Measurements from ENCODE around the gene LARP4. TPM values are rescaled to one million over a fixed set of nuclear protein-coding genes. Genes with fewer than 3 reads are reported as not detected.

LARP4 gene
- total RNA-seq, 1 donor from 2014 or later = 40.8 TPM

DNA sequence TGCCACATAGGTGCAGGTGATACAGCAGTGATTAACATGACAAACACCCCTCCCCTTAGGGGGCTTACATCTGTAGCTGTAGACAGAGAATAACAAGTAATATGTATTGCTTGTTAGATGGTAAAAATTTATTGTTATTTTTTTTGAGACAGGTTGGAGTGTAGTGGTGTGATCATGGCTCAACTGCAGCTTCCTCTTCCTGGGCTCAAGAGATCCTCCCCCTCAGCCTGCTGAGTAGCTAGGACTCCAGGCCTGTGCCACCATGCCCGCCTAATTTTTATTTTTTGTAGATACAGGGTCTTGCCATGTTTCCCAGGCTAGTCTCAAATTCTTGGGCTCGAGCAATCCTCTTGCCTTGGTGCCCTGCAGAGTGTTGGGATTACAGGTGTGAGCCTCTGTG, 123.9 kb downstream of the LARP4 start:
- no peak for DNase-seq (ENCODE audit: low read depth in 2 of 2)

DNA sequence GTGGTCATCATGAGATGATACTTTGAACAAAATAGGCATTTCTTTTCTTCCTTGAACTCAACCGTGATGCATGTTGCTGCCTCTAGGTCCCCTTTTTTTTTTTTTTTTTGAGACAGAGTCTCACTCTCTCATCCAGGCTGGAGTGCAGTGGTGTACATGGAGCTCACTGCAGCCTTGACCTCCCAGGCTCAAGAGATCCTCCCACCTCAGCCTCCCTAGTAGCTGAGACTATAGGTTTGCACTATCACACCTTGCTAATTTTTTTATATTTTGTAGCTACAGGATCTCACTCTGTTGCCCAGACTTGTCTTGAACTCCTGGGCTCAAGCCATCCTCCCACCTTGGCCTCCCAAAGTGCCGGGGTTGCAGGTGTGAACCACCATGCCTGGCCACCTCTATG, 124.7 kb downstream of the LARP4 start:
- no peak for DNase-seq (ENCODE audit: low read depth in 2 of 2)

GRCh38 chr12:50527359-50527726, 126.7 kb downstream of the LARP4 start:
- DNase-seq (ENCODE audit: low read depth in 2 of 2) = no peak

- DNase-seq (ENCODE audit: low read depth in 2 of 2) = no peak
Measured at GRCh38 chr12:50528800-50529199, 128.1 kb downstream of the LARP4 start.

GRCh38 chr12:50529345-50529744, 128.7 kb downstream of the LARP4 start:
- no peak for DNase-seq (ENCODE audit: low read depth in 2 of 2)

Other genes starting within 250 kb of the LARP4 start
- gene CERS5, start 233.5 kb upstream of the LARP4 start, total RNA-seq = 25.8 and 28.1 TPM in 2 replicates
- gene LIMA1, start 117.4 kb upstream of the LARP4 start, total RNA-seq = 19.7 and 30.9 TPM in 2 replicates
- gene FAM186A, start 4.3 kb upstream of the LARP4 start, total RNA-seq = not detected in 2 replicates
- 24.8 and 32.7 TPM in 2 replicates for gene DIP2B, start 104.1 kb downstream of the LARP4 start, total RNA-seq

All from dermis microvascular lymphatic vessel endothelial cell (primary cell).